ENCODE results near the gene SNX10.

The SNX10 gene

DNA sequence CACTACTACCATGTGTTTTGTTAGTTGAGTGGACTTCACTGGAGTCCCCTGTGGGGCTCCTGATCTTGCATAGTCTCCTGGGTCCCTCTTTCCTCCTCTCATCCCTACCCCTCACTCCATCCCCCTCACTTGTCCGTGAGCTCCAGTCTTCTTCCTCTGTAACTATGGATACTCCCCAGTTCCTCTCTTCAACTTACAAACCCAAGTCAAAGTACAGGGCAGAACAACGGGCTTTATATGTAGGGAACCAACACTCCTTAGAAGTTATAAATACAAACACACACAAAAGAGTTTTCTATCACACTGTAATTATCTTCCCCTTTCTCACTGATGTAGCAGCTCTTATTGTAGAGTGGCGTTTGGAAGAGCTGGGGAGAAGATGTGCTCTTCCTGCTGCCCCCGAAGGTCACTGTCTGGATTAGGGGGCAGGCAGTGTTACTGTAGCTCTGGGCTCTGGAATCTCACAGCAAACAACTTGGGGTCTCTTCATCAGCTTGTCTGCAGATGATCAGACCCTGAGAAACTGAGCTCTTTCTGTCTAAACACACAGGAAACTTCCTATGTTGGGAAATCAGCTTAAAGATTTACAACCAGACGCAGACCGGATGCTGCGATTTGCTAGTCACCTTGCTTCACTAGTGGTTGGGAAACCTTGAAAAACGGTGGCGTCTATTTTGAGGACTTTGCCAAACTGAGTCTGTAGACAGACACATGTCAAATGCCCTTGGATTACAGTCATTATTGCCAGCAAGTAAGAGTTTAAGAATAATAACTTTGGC lies 13.6 kb downstream of the SNX10 start:
- no peak for DNase-seq

GRCh38 chr7:26305869-26306665 lies 14.4 kb downstream of the SNX10 start:
- no peak for DNase-seq

DNA sequence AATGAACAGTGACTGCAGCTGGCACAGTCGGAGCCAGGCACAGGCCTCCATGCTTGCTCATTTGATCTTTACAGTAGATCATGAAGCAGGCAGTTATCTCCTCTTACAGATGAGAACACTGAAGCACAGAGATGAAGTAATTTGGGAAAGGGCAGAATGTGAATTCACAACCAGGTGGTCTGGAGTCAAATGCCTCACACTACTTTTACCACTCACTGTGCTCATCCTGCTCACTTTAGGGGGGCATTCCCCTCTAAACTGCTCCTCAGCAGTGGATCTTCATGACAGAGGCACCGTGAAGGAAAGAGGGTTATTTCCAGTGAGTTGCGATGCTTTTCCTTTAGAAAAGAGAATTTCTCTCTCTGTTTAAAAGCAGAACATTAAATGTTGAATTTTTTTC lies 15.1 kb downstream of the SNX10 start:
- DNase-seq, result no peak

- no peak for DNase-seq
Observed at GRCh38 chr7:26307226-26307625, 15.6 kb downstream of the SNX10 start.

DNA sequence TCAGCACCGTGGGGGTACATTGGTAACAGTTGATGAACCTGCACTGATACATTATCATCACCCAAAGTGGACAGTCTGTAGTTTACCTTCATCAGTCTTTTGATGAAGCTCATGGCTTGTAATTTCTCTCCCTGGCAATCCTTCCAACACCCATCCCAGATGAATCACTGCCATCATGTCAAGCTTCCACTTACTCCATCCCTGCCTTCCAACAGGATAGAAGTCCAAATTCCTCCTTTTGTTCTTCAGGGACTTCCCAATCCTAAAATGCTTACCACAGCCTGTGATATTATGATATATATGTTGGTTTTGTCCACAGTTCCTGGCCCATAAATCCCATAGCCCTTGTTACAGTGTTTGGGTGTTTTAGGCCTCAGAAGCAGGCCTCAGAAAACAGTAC lies 16.1 kb downstream of the SNX10 start:
- no peak for DNase-seq

DNA sequence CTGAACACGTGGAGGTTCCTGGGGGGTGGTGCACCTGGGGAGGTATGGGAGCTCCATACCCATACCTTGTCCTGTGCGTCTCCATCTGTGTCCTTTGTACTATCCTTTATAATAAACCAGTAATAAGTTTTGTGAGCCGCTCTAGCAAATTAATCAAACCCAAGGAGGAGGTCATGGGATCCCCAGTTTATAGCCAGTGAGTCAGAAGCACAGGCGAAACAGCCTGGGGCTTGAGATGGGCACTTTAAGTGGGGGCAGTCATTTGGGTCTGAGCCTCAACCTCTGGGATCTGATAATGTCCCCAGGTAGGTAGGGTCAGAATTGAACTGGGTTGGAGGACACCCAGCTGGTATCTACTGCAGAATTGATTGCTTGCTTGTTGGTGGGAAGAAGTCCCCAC lies 16.9 kb downstream of the SNX10 start:
- no peak for DNase-seq

DNA sequence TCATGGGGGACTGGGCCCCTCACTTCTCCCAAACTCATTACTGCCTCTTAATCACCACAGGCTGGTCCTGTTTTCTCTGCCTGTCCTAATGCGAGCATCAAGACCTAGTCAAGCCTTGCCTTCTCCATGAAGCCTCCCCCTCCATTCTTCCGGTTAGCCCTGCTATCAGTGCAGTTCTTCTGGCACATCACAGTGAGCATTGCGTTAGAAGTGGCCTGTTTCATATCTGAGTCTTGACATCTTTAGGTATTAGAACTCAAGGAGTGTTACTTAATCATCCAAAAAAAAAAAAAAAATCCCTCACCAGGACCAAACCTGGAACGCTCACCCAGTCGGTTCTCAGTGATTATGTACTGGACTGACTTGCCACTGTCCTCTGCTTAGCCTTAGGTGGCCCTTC lies 17.4 kb downstream of the SNX10 start:
- no peak for DNase-seq

DNA sequence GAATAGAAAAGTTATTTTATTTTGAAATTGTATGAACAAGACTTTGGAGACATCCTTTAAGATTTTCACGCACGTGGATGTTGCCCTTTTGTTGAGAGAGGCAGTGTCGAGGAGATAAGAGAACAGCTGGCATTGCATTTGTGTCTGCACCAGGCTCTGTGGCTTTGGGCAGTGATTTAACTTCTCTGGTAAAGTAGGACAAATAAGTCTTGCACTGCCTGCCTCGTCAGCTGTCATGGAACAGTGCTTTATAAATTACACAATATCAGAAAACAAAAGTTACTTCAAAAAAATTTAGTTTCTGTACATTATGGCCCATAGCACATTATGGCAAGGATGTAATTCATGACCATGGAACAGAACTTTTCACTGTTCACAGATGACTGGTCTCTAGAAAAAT lies 20.1 kb downstream of the SNX10 start:
- no peak for DNase-seq

DNA sequence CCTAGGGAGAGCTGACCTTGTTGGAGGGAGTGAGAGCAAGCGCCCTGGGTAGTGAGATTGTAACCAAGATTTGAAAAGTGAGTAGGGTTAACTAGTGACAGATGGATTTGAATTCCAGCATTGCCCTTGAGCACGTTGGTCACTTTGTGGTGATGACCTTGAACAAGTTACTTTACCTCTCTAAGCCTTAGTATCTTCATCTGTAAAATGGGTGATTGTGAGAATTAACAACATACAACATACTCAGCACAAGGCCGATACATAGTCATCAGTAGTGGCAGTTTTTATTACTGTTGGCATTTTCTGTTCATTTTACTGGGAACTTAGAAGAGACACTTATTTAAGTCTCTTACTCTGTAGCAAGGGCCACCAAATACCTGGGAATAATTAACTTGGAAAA lies 25.5 kb downstream of the SNX10 start:
- no peak for DNase-seq

GRCh38 chr7:26318921-26319320 lies 27.3 kb downstream of the SNX10 start:
- DNase-seq, result no peak

- DNase-seq, result no peak
Observed at GRCh38 chr7:26319636-26320035, 28.0 kb downstream of the SNX10 start.

- DNase-seq, result no peak
Observed at GRCh38 chr7:26320878-26321277, 29.2 kb downstream of the SNX10 start.

DNA sequence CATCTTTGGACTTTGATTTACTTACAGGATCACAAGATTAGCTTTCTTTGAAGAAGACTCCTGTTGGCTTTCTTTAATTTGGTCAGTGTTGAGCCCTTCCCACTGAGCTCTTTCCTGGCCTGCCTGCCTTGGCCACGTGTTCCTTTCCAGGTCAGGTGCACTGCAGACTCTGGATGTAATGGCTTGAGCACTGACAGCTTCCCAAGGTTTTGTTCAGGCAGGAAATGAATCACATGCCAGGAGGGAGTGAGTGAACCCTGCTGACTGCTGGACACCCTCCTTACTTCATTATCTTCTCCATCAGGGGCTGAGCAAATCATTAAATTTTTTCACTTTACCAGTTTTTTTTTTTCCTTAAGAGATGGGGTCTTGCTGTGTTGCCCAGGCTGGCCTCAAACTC lies 29.8 kb downstream of the SNX10 start:
- DNase-seq, result no peak

DNA sequence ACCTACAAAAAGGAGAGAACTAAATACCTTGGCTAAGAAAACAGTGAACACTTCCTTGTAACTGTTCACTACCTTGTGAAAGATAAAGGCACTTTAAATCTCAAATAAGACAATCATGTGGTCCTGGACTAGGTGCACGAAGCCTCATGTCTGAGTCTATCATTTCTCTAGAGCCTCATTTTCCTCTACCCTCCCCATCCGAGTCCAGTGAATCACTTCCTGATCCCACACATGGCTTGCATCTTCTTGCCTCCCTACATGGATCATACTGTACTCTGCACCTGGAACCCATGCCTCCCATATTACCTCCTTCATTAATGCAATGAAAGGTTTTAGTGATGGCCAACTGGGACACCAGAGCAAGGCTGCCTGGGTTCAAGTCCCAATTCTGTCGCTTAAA lies 34.5 kb downstream of the SNX10 start:
- DNase-seq, result no peak

GRCh38 chr7:26328498-26329390 lies 37.1 kb downstream of the SNX10 start:
- no peak for DNase-seq

GRCh38 chr7:26329520-26330255 lies 38.0 kb downstream of the SNX10 start:
- no peak for DNase-seq

GRCh38 chr7:26331113-26331512 lies 39.5 kb downstream of the SNX10 start:
- no peak for DNase-seq

DNA sequence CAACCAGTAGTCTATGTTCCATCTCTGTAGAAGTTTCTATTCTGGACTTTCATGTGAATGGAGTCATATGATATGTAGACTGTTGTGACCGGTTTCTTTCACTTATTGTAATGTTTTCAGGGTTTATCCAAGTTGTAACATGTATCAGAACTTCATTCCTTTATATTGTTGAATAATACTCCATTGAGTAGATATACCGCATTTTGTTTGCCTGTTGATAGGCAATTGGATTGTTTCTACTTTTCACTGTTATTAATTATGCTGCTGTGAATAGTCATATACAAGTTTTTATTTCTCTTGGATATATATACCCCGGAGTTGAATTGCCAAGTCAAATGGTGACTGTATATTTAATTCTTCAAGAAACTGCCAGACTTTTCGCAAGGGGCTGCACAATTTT lies 40.1 kb downstream of the SNX10 start:
- no peak for DNase-seq

- DNase-seq, result no peak
Observed at GRCh38 chr7:26332698-26333097, 41.0 kb downstream of the SNX10 start.

DNA sequence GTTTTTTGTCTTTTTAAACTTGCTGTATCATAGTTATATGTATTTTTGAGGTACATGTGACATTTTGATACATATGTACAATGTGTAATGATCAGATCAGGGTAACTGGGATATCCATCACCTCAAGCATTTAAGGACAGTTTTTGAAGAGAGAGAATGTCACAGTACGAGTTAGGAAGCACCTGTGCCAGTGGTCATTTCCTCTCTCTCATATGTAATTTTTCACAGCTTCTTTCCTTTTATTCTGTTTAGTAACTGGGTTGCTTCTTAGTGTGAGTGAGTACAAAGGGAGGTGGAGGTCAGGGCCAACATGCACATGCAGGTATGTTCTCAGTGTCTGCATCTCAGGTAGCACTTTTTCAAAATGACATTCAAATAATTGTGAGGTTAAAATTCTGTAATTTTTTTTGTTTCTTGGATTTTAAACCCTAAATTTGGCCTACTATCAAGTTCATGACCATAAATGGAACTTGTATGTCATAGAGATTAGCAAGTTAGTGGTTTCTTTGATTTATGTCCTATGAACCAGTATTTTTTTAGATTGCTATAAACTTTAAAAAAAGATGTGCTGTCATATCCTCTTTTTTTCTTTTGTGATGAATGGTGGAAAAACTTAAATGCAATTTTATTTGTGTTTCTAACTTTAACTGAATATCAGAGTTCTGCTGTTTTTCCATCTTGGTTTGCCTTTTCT lies 42.7 kb downstream of the SNX10 start:
- DNase-seq, result no peak

DNA sequence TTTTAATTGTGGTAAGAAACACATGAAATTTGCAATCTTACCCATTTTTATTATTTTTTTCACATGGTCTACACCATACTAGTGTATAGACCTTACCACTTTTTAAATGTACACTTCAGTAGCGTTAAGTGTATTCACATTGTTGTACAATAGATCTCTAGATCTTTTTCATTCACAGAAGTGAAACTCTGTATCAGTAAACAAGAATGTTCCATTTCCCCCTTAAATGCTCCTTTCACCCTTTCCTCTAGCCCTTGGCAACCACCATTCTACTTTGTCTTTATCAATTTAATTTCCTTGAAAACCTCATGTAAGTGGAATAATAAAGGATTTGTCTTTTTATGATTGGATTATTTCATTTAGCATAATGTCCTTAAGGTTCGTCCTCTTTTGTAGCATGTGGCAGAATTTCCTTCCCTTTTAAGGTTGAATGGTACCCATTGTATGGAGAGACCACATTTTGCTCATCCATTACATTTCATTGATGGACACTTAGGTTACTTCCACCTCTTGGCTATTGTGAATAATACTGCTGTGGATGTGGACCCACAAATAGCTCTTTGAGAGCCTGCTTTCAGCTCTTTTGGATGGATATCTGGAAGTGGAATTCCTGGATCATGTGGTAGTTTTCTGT lies 45.7 kb downstream of the SNX10 start:
- no peak for DNase-seq
